ENCODE results near the gene PLXNA2. TPM values are rescaled to one million over a fixed set of nuclear protein-coding genes. Genes with fewer than 3 reads are reported as not detected.

The PLXNA2 gene
- total RNA-seq, 1 donor from 2014 or later = 38.3 TPM

GRCh38 chr1:208149213-208149612, 95.0 kb downstream of the PLXNA2 start:
- TF ChIP-seq POLR2AphosphoS5 (IDR thresholded peaks at IDR 0.05; ENCODE audit: insufficient read depth in 1 of 2, low read depth in 1 of 2) = no peak
- TF ChIP-seq CTCF (IDR thresholded peaks at IDR 0.05) = no peak
- TF ChIP-seq POLR2A (IDR thresholded peaks at IDR 0.05) = no peak
- Histone ChIP-seq H3K27ac (no peak overlapping the region), H3K27me3 (no peaks in the 10 kb centered on the region), H3K4me3 (no peak overlapping the region), H3K9me3 (no peaks in the 10 kb centered on the region), H3K36me3 (no peaks in the 10 kb centered on the region), H3K4me1 (peaks cover 18% of the 10 kb centered on the region)
- intact Hi-C loops (cut with DNase I) = no loop called here
- no peak for DNase-seq (ENCODE audit: extremely low spot score in 2 of 2)

DNA sequence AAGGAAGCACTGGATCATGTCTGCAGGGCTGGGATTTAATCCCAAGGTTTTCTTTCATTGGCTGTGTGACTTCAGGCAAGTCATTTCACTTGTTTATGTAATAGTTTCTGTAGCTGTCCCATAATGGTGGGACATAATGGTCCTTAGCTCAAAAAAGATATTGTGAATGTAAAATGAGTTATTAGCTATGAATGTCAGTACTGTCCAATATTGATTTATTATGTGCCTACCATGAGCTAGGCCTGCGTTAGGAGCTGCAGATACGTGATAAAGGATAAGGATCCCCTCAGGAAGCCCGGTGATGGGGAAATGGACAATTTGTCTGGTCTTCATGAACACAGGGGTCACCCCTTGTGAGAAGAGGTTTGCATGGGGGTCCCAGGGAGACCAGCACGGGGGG, 95.8 kb downstream of the PLXNA2 start:
- H3K36me3 ChIP-seq = no peaks in the 10 kb centered on the region
- intact Hi-C loops (cut with DNase I) = no loop called here
- H3K4me3 ChIP-seq = no peak overlapping the region
- H3K27ac ChIP-seq = no peak overlapping the region
- no peaks in the 10 kb centered on the region for H3K9me3 ChIP-seq
- no peak for DNase-seq (ENCODE audit: extremely low spot score in 2 of 2)
- H3K27me3 ChIP-seq = no peaks in the 10 kb centered on the region
- peaks cover 18% of the 10 kb centered on the region for H3K4me1 ChIP-seq
- TF ChIP-seq POLR2A (IDR thresholded peaks at IDR 0.05) (no peak), POLR2AphosphoS5 (IDR thresholded peaks at IDR 0.05; ENCODE audit: insufficient read depth in 1 of 2, low read depth in 1 of 2) (no peak), CTCF (IDR thresholded peaks at IDR 0.05) (no peak)

DNA sequence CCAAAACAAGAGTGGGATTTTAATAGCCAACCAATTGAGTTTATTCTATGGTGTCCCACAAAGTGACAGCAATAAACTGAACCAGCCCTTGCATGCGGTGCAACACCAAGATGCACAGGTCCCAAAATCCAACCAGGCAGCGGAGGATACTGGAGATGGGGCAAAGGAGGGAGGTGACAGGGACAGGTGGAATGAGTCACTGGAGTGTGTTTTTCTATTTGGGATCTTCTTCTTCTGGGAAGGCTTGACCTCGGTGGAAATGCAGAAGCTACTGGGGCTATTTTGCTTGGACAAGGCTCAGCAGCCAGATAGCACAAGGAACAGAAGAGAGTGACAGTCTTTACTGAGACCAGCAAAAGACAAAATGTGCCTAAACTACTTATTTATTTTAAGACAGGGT, 97.5 kb downstream of the PLXNA2 start:
- Histone ChIP-seq H3K27me3 (no peaks in the 10 kb centered on the region), H3K27ac (no peak overlapping the region), H3K4me3 (no peak overlapping the region), H3K9me3 (no peaks in the 10 kb centered on the region), H3K4me1 (peaks cover 35% of the 10 kb centered on the region), H3K36me3 (no peaks in the 10 kb centered on the region)
- DNase-seq (ENCODE audit: extremely low spot score in 2 of 2) = no peak
- intact Hi-C loops (cut with DNase I) = no loop called here
- TF ChIP-seq POLR2A (IDR thresholded peaks at IDR 0.05) = no peak

- Histone ChIP-seq H3K27ac (no peak overlapping the region), H3K27me3 (no peaks in the 10 kb centered on the region), H3K36me3 (no peaks in the 10 kb centered on the region), H3K9me3 (no peaks in the 10 kb centered on the region), H3K4me3 (no peak overlapping the region), H3K4me1 (peaks cover 30% of the 10 kb centered on the region)
- DNase-seq (ENCODE audit: extremely low spot score in 2 of 2) = no peak
- intact Hi-C loops (cut with DNase I) = no loop called here
- no peak for TF ChIP-seq POLR2A (IDR thresholded peaks at IDR 0.05)
Measured at GRCh38 chr1:208145167-208145566, 99.0 kb downstream of the PLXNA2 start.

- H3K9me3 ChIP-seq = no peaks in the 10 kb centered on the region
- H3K27ac ChIP-seq = peak overlapping the region; percentile 61
- no peaks in the 10 kb centered on the region for H3K27me3 ChIP-seq
- TF ChIP-seq POLR2A (IDR thresholded peaks at IDR 0.05) = no peak
- TF ChIP-seq POLR2AphosphoS5 (IDR thresholded peaks at IDR 0.05; ENCODE audit: insufficient read depth in 1 of 2, low read depth in 1 of 2) = no peak
- no peak for TF ChIP-seq CTCF (IDR thresholded peaks at IDR 0.05)
- no peaks in the 10 kb centered on the region for H3K36me3 ChIP-seq
- intact Hi-C loops (cut with DNase I) = loop anchor here (5.0 kb wide), 1 partner anchor 95 kb away; no protein-coding TSS in a partner anchor
- peaks cover 30% of the 10 kb centered on the region for H3K4me1 ChIP-seq
- DNase-seq (ENCODE audit: extremely low spot score in 2 of 2) = no peak
- H3K4me3 ChIP-seq = no peak overlapping the region
Measured at GRCh38 chr1:208142590-208143382, 101.4 kb downstream of the PLXNA2 start.

- DNase-seq (ENCODE audit: extremely low spot score in 2 of 2) = no peak
- Histone ChIP-seq H3K27me3 (no peaks in the 10 kb centered on the region), H3K36me3 (no peaks in the 10 kb centered on the region), H3K4me1 (peaks cover 30% of the 10 kb centered on the region), H3K9me3 (no peaks in the 10 kb centered on the region), H3K4me3 (no peak overlapping the region), H3K27ac (peak overlapping the region; percentile 61)
- TF ChIP-seq POLR2A (IDR thresholded peaks at IDR 0.05) = no peak
- TF ChIP-seq POLR2AphosphoS5 (IDR thresholded peaks at IDR 0.05; ENCODE audit: insufficient read depth in 1 of 2, low read depth in 1 of 2) = no peak
- no peak for TF ChIP-seq CTCF (IDR thresholded peaks at IDR 0.05)
- intact Hi-C loops (cut with DNase I) = loop anchor here (5.0 kb wide), 1 partner anchor 96 kb away; no protein-coding TSS in a partner anchor
Measured at GRCh38 chr1:208141610-208142192, 102.5 kb downstream of the PLXNA2 start.

All from vagina (tissue), 2 donors.